HCT116 (cell line): Measurements from ENCODE around the gene FOXB1. TPM values are rescaled to one million over a fixed set of nuclear protein-coding genes. Genes with fewer than 3 reads are reported as not detected.

ENCODE experiments used
- ATAC-seq: fragments of 200-7000 bp; cut with Tn5 transposase; 2 replicates; pipeline ENCODE4 v1.9.1; 2020; ENCODE audit warnings: mild to moderate bottlenecking, moderate library complexity
- BruUV-seq: library from RNA; stranded (reverse); fragments of 400-500 nt; replicated peaks from 2 replicates; lab custom pipeline; 2021; lab: Mats Ljungman, UMichigan
- CTCF ChIA-PET: fragments of 300-600 bp; sonication (Branson Sonifier 250); formaldehyde crosslinking; loops from one replicate; lab custom pipeline; 2021; ENCODE audit warnings: antibody characterized with exemption; lab: Charles Lee
- POLR2A ChIA-PET: fragments of 300-600, 350-600 bp; sonication (Branson Sonifier 250); formaldehyde crosslinking; loops from one replicate; lab custom pipeline; 2021; ENCODE audit warnings: antibody characterized with exemption; lab: Charles Lee
- RAD21 ChIA-PET, 2 experiments: fragments of 300-600 bp; sonication (Branson Sonifier 250); formaldehyde crosslinking; loops; one replicate each; lab custom pipeline; 2023; ENCODE audit warnings: low total read pairs in 2 of 2; ENCODE audit not compliant: uncharacterized antibody in 2 of 2, unreplicated experiment in 2 of 2, low non-redundant PET in 1 of 2; lab: Charles Lee
- DNase-seq: peaks from one replicate; pipeline ENCODE4 v3.0.0-alpha.2; 2010; ENCODE audit warnings: low read depth, low spot score
- H2AFZ ChIP-seq: fragments of 200-600 bp; shearing (Covaris generic), sonication (generic); 2 replicates; pipeline ENCODE4 v1.6.1; 2017; ENCODE audit warnings: low read depth, mixed run types, mixed read lengths, antibody characterized with exemption, low read length; ENCODE audit not compliant: poor library complexity, severe bottlenecking
- H3K27ac ChIP-seq: 2 replicates; pipeline ENCODE4 v1.5.1; 2012; ENCODE audit warnings: low read depth, low read length
- H3K27me3 ChIP-seq: fragments of 200-600 bp; sonication (generic); 2 replicates; pipeline ENCODE4 v1.6.1; 2016; ENCODE audit warnings: mixed run types, low read length, mixed read lengths; ENCODE audit not compliant: insufficient read depth
- H3K36me3 ChIP-seq, 2 experiments: fragments of 200-500 bp in 1 of 2; fragments of 200-600 bp in 1 of 2; sonication (Bioruptor generic) in 1 of 2; sonication (generic) in 1 of 2; 2 replicates each; pipeline versions ENCODE4 v1.5.1 to v1.6.1; 2014 to 2016; ENCODE audit warnings: low read length in 2 of 2, inconsistent platforms in 1 of 2, mixed read lengths in 1 of 2, mixed run types in 1 of 2; ENCODE audit not compliant: insufficient read depth in 2 of 2, control insufficient read depth in 1 of 2
- H3K4me1 ChIP-seq, 2 experiments: fragments of 200-600 bp in 1 of 2; sonication (generic) in 1 of 2; 2 replicates each; pipeline versions ENCODE4 v1.5.1 to v1.6.1; 2012 to 2017; ENCODE audit warnings: low read length in 2 of 2, inconsistent platforms in 1 of 2, mild to moderate bottlenecking in 1 of 2, mixed read lengths in 1 of 2, mixed run types in 1 of 2, moderate library complexity in 1 of 2; ENCODE audit not compliant: insufficient read depth in 2 of 2, control insufficient read depth in 1 of 2
- H3K4me2 ChIP-seq: fragments of 200-600 bp; sonication (generic); 2 replicates; pipeline ENCODE4 v1.6.1; 2017; ENCODE audit warnings: mixed run types, low read length, mixed read lengths
- H3K4me3 ChIP-seq, 2 experiments: fragments of 200-600 bp in 1 of 2; sonication (generic) in 1 of 2; replicated peaks in 1 of 2; 2 replicates each; pipeline ENCODE4 v1.5.1; 2011 to 2016; ENCODE audit warnings: low read length in 2 of 2, control low read depth in 1 of 2, low read depth in 1 of 2, mild to moderate bottlenecking in 1 of 2, mixed read lengths in 1 of 2, mixed run types in 1 of 2
- H3K79me2 ChIP-seq: fragments of 200-600 bp; sonication (generic); 2 replicates; pipeline ENCODE4 v1.6.1; 2017; ENCODE audit warnings: mild to moderate bottlenecking, mixed run types, low read length, moderate library complexity, mixed read lengths; ENCODE audit not compliant: insufficient read depth
- H3K9ac ChIP-seq: fragments of 200-600 bp; sonication (generic); 2 replicates; pipeline ENCODE4 v1.6.1; 2016; ENCODE audit warnings: low read length, mixed read lengths
- H3K9me2 ChIP-seq: fragments of 200-600 bp; sonication (generic), shearing (Covaris generic); 2 replicates; pipeline ENCODE4 v1.6.1; 2017; ENCODE audit warnings: mixed run types, mild to moderate bottlenecking, moderate library complexity; ENCODE audit not compliant: insufficient read depth
- H3K9me3 ChIP-seq, 2 experiments: fragments of 200-500 bp in 1 of 2; fragments of 200-600 bp in 1 of 2; sonication (Bioruptor generic) in 1 of 2; sonication (generic) in 1 of 2; 2 replicates each; pipeline ENCODE4 v1.6.1; 2014 to 2017; ENCODE audit warnings: low read length in 2 of 2, mixed read lengths in 2 of 2, inconsistent platforms in 1 of 2, low read depth in 1 of 2, mild to moderate bottlenecking in 1 of 2, mixed run types in 1 of 2, moderate library complexity in 1 of 2; ENCODE audit not compliant: control insufficient read depth in 1 of 2, insufficient read depth in 1 of 2
- H4K20me1 ChIP-seq: fragments of 200-600 bp; sonication (generic), shearing (Covaris generic); 2 replicates; pipeline ENCODE4 v1.6.1; 2017; ENCODE audit warnings: mixed run types, mild to moderate bottlenecking, moderate library complexity; ENCODE audit not compliant: insufficient read depth
- ATF3 ChIP-seq: IDR thresholded peaks from 2 replicates; pipeline ENCODE4 v1.6.1; 2012
- CBX3 ChIP-seq: IDR thresholded peaks from 2 replicates; pipeline ENCODE4 v1.6.1; 2012; ENCODE audit warnings: low read depth
- CEBPB ChIP-seq: IDR thresholded peaks from 2 replicates; pipeline ENCODE4 v1.6.1; 2012; ENCODE audit warnings: low read depth
- CTCF ChIP-seq, 3 experiments: fragments of 200-600 bp in 1 of 3; sonication (generic) in 1 of 3; IDR thresholded peaks in 2 of 3; conservative IDR thresholded peaks in 1 of 3; 2 replicates each; pipeline ENCODE4 v1.5.1; 2012 to 2017; ENCODE audit warnings: low read depth in 2 of 3, low read length in 2 of 3, antibody characterized with exemption in 1 of 3, borderline replicate concordance in 1 of 3, control low read depth in 1 of 3, mild to moderate bottlenecking in 1 of 3, mixed read lengths in 1 of 3, mixed run types in 1 of 3, moderate library complexity in 1 of 3; ENCODE audit not compliant: insufficient read depth in 1 of 3
- EGR1 ChIP-seq: IDR thresholded peaks from 2 replicates; pipeline ENCODE4 v1.6.1; 2012; ENCODE audit warnings: low read depth
- EZH2phosphoT487 ChIP-seq: fragments of 200-600 bp; IDR thresholded peaks from 2 replicates; pipeline ENCODE4 v1.6.1; 2018; ENCODE audit warnings: antibody characterized with exemption, borderline replicate concordance
- FOSL1 ChIP-seq: IDR thresholded peaks from 2 replicates; pipeline ENCODE4 v1.6.1; 2012; ENCODE audit warnings: low read depth
- MAX ChIP-seq: IDR thresholded peaks from 2 replicates; pipeline ENCODE4 v1.6.1; 2012
- POLR2A ChIP-seq: IDR thresholded peaks from 2 replicates; pipeline ENCODE4 v1.7.0; 2011; ENCODE audit warnings: borderline replicate concordance; ENCODE audit not compliant: insufficient read depth, insufficient read length; ENCODE audit errors: extremely low read depth
- POLR2AphosphoS5 ChIP-seq: IDR thresholded peaks from 2 replicates; pipeline ENCODE4 v1.6.1; 2011; ENCODE audit warnings: mild to moderate bottlenecking, low read depth, low read length, moderate library complexity
- RAD21 ChIP-seq: IDR thresholded peaks from 2 replicates; pipeline ENCODE4 v1.6.1; 2012; ENCODE audit warnings: low read depth, mild to moderate bottlenecking
- SIN3A ChIP-seq: IDR thresholded peaks from 2 replicates; pipeline ENCODE4 v1.6.1; 2012; ENCODE audit warnings: low read depth
- TCF7L2 ChIP-seq: IDR thresholded peaks from 2 replicates; pipeline ENCODE4 v1.7.0; 2011; ENCODE audit warnings: borderline replicate concordance, inconsistent platforms; ENCODE audit not compliant: insufficient read depth, insufficient read length; ENCODE audit errors: extremely low read depth
- ZBTB33 ChIP-seq: IDR thresholded peaks from 2 replicates; pipeline ENCODE4 v1.6.1; 2011; ENCODE audit warnings: mild to moderate bottlenecking, low read length, moderate library complexity; ENCODE audit not compliant: insufficient replicate concordance; ENCODE audit errors: extremely low read depth
- ZFX ChIP-seq: fragments of 450-650 bp; IDR thresholded peaks from 2 replicates; pipeline ENCODE4 v1.6.1; 2017
- intact Hi-C: fragments of 100-400 bp; cut with micrococcal nuclease; formaldehyde crosslinking; loops from 2 replicates; pipeline ENCODE4 v1.10.0; 2022
- total RNA-seq: library from RNA; stranded (reverse); gene quantifications from one replicate; pipeline ENCODE4 v1.2.1, GENCODE V29; 2021; ENCODE audit not compliant: unreplicated experiment

The FOXB1 gene
- total RNA-seq, 1 experiment from 2014 or later = not detected

GRCh38 chr15:60022379-60022741 is 18.2 kb downstream of the FOXB1 start:
- POLR2A ChIA-PET = no interaction called here
- no peak overlapping the region for H3K4me2 ChIP-seq

GRCh38 chr15:60026555-60026954 is 22.4 kb downstream of the FOXB1 start:
- H3K27ac ChIP-seq = no peak overlapping the region
- ATAC-seq (no peak), DNase-seq (no peak)
- intact Hi-C loops = no loop called here
- CTCF ChIA-PET = no interaction called here
- H4K20me1 ChIP-seq = no peaks in the 10 kb centered on the region
- no peak overlapping the region for H3K9ac ChIP-seq
- no peaks in the 10 kb centered on the region for H3K36me3 ChIP-seq
- no peak overlapping the region for H3K4me2 ChIP-seq
- no TSS peak for BruUV-seq
- H3K9me2 ChIP-seq = no peaks in the 10 kb centered on the region
- POLR2A ChIA-PET = no interaction called here
- no peak overlapping the region for H2AFZ ChIP-seq
- H3K9me3 ChIP-seq = no peaks in the 10 kb centered on the region
- no peaks in the 10 kb centered on the region for H3K79me2 ChIP-seq
- no peaks in the 10 kb centered on the region for H3K4me1 ChIP-seq
- H3K4me3 ChIP-seq = no peak overlapping the region
- RAD21 ChIA-PET = no interaction called here
- peaks cover 75% of the 10 kb centered on the region for H3K27me3 ChIP-seq
- TF ChIP-seq EGR1 (no peak), CBX3 (no peak), EZH2phosphoT487 (no peak), MAX (no peak), TCF7L2 (no peak), ATF3 (no peak), CTCF (IDR thresholded peaks at IDR 0.05 in 2 of 3, conservative IDR thresholded peaks at IDR 0.05 in 1 of 3; ENCODE audit: borderline replicate concordance in 1 of 3, insufficient read depth in 1 of 3, low read depth in 2 of 3, low read length in 2 of 3) (no peak), POLR2A (no peak), ZFX (no peak), SIN3A (no peak), CEBPB (no peak), FOSL1 (no peak), RAD21 (no peak)

More at GRCh38 chr15:60022379-60022741, 18.2 kb downstream of the FOXB1 start:
- Histone ChIP-seq H3K27ac (no peak overlapping the region), H3K4me3 (no peak overlapping the region), H4K20me1 (no peaks in the 10 kb centered on the region), H3K36me3 (no peaks in the 10 kb centered on the region), H3K9me2 (no peaks in the 10 kb centered on the region), H3K9me3 (no peaks in the 10 kb centered on the region), H3K9ac (no peak overlapping the region), H3K27me3 (peaks cover 51% of the 10 kb centered on the region), H2AFZ (no peak overlapping the region), H3K4me1 (no peaks in the 10 kb centered on the region), H3K79me2 (no peaks in the 10 kb centered on the region)
- TF ChIP-seq ZBTB33 (no peak), SIN3A (no peak), POLR2AphosphoS5 (no peak)
- no TSS peak for BruUV-seq
- DNase-seq = no peak
- RAD21 ChIA-PET = no interaction called here
- intact Hi-C loops = no loop called here
- no peak for ATAC-seq
- CTCF ChIA-PET = no interaction called here
